A673 (cell line): ENCODE data around the gene ROR1. TPM values are rescaled to one million over a fixed set of nuclear protein-coding genes. Genes with fewer than 3 reads are reported as not detected.

Source experiments
- BruUV-seq: library from RNA; stranded (reverse); fragments of 400-500 nt; replicated peaks from 2 replicates; lab custom pipeline; 2021; lab: Mats Ljungman, UMichigan
- CTCF ChIA-PET: fragments of 300-600 bp; sonication (Branson Sonifier 250); formaldehyde crosslinking; loops from one replicate; lab custom pipeline; 2022; ENCODE audit warnings: antibody characterized with exemption; lab: Charles Lee
- POLR2A ChIA-PET: fragments of 300-600 bp; sonication (Branson Sonifier 250); formaldehyde crosslinking; loops from one replicate; lab custom pipeline; 2022; ENCODE audit warnings: antibody characterized with exemption; ENCODE audit not compliant: low non-redundant PET; lab: Charles Lee
- DNase-seq: peaks from one replicate; pipeline ENCODE4 v3.0.0-alpha.2; 2015; ENCODE audit warnings: low spot score
- H3K27ac ChIP-seq: fragments of 200-600 bp; sonication (generic); 2 replicates; pipeline ENCODE4 v1.5.1; 2016; ENCODE audit warnings: mixed run types, low read depth, mild to moderate bottlenecking, mixed read lengths, antibody characterized with exemption, low read length; ENCODE audit not compliant: poor library complexity, severe bottlenecking
- H3K27me3 ChIP-seq: fragments of 200-600 bp; sonication (generic); replicated peaks from 2 replicates; pipeline ENCODE4 v1.6.1; 2017; ENCODE audit warnings: mixed run types, low read depth, mild to moderate bottlenecking, mixed read lengths, antibody characterized with exemption, low read length; ENCODE audit not compliant: insufficient read depth, poor library complexity
- H3K36me3 ChIP-seq: fragments of 200-600 bp; sonication (generic); 2 replicates; pipeline ENCODE4 v1.6.1; 2016; ENCODE audit warnings: mixed run types, mild to moderate bottlenecking, mixed read lengths, antibody characterized with exemption, low read length; ENCODE audit not compliant: insufficient read depth, poor library complexity, severe bottlenecking
- H3K4me1 ChIP-seq: fragments of 200-600 bp; sonication (generic); 2 replicates; pipeline ENCODE4 v1.6.1; 2017; ENCODE audit warnings: mixed run types, mild to moderate bottlenecking, mixed read lengths, antibody characterized with exemption, low read length; ENCODE audit not compliant: insufficient read depth, poor library complexity, severe bottlenecking
- H3K4me3 ChIP-seq: fragments of 200-600 bp; sonication (generic); 2 replicates; pipeline ENCODE4 v1.5.1; 2016; ENCODE audit warnings: low read depth, mixed run types, mild to moderate bottlenecking, mixed read lengths, low read length; ENCODE audit not compliant: poor library complexity, severe bottlenecking
- H3K9me3 ChIP-seq: fragments of 200-600 bp; sonication (generic); 2 replicates; pipeline ENCODE4 v1.6.1; 2016; ENCODE audit warnings: mixed run types, low read depth, mild to moderate bottlenecking, mixed read lengths, antibody characterized with exemption, low read length; ENCODE audit not compliant: poor library complexity, severe bottlenecking
- CTCF ChIP-seq: fragments of 300-800, 200-600 bp; sonication (generic); conservative IDR thresholded peaks from 2 replicates; pipeline ENCODE4 v1.5.1; 2017; ENCODE audit warnings: low read depth, mild to moderate bottlenecking, antibody characterized with exemption, low read length, moderate library complexity, mixed read lengths
- EZH2 ChIP-seq: fragments of 200-600 bp; sonication (generic); IDR thresholded peaks from 2 replicates; pipeline ENCODE4 v1.6.1; 2017; ENCODE audit warnings: borderline replicate concordance, low read depth, mild to moderate bottlenecking, mixed read lengths, antibody characterized with exemption, low read length; ENCODE audit not compliant: poor library complexity, severe bottlenecking
- intact Hi-C: fragments of 100-400 bp; cut with micrococcal nuclease; formaldehyde crosslinking; loops from one replicate; pipeline ENCODE4 v1.10.0; 2022; ENCODE audit not compliant: unreplicated experiment
- total RNA-seq: library from RNA; stranded (reverse); gene quantifications from 2 replicates; pipeline ENCODE4 v1.2.3, GENCODE V29; 2021

ROR1 gene
- total RNA-seq, 1 experiment from 2014 or later = 7.4 TPM

DNA sequence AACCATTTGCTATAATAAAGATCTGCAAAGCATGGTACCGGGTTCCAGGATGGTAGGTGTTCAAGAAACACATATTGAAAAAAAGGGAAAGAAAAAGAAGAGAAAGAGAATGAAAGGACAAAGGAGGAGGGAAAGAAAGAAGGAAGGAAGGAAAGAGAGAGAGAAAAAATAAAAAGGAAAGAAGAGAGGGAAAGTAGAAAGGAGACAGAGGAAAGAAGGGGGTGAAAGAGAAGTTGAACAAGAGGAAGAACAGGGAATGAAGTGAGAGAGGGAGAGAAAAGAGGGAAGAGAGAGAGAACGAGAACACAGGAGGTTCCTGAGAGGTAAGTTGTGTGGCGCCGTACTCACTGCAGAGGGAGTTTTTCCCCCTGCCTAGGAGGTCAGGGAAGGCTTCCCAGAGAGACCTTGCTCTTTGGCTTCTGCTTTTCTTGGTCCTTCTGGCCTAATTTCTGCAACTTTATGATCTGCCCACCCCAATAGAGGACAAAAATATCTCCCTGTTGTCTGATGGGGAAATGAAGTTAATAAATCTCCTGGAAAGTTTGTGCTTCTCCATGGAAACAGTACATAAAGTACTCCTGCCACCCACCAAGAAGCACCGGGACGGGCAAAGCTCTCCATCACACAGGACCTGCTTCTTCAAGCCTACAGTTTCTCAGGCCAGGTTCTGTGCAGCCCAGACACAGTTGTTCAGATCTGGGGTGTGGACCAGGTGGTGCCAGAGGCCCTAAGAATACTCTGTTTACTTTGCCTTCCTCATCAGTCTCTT is 124.8 kb downstream of the ROR1 start:
- H3K4me1 ChIP-seq = peaks cover 3% of the 10 kb centered on the region
- POLR2A ChIA-PET = no interaction called here
- no peak for TF ChIP-seq CTCF
- TF ChIP-seq EZH2 = no peak
- no peak for DNase-seq
- CTCF ChIA-PET = no interaction called here
- no peaks in the 10 kb centered on the region for H3K9me3 ChIP-seq
- BruUV-seq = no TSS peak
- H3K4me3 ChIP-seq = no peak overlapping the region
- no peaks in the 10 kb centered on the region for H3K36me3 ChIP-seq
- H3K27me3 ChIP-seq = no peaks in the 10 kb centered on the region
- intact Hi-C loops = no loop called here
- no peak overlapping the region for H3K27ac ChIP-seq

- BruUV-seq = no TSS peak
- POLR2A ChIA-PET = no interaction called here
Observed at GRCh38 chr1:63901094-63901493, 127.3 kb downstream of the ROR1 start.

DNA sequence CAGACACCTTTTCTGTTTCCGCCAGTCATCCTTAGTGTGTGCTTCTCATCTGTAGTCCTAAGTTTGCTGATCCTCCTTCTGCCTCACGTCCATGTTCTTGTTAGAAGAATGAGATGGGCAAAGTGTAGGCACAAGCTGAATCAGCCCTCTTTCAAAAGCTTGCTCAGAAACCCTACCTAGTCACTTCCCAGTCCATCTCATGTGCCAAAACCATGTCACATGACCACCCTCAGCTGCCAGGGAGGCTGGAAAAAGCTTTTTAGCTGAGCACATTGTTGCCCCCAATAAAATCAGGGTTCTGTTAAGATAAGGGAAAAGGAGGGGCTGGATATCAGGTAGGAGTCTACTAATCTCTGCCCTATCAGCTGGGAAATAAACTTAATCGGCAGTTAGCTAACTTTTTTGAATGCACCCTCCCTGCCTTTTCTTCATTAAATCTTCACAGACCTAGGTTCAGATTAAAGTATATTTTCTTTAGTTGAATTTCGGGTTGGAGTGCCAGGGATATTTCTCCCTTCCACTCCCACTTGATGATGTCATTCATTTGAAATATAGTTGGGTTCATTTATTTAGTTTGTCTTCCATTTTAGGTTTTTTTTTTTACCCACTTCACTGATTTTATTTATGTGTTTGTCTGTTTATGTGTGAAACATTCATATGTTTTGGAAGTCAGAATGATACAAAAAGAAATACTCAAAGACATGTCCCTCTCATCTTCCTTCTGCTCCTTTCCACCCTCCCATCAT is 129.2 kb downstream of the ROR1 start:
- Histone ChIP-seq H3K9me3 (no peaks in the 10 kb centered on the region), H3K4me3 (no peak overlapping the region), H3K4me1 (peaks cover 26% of the 10 kb centered on the region), H3K27ac (no peak overlapping the region), H3K27me3 (no peaks in the 10 kb centered on the region), H3K36me3 (no peaks in the 10 kb centered on the region)
- TF ChIP-seq CTCF (no peak), EZH2 (no peak)
- DNase-seq = no peak
- intact Hi-C loops = no loop called here
- POLR2A ChIA-PET = no interaction called here
- CTCF ChIA-PET = no interaction called here
- no TSS peak for BruUV-seq

More at GRCh38 chr1:63901094-63901493, 127.3 kb downstream of the ROR1 start:
- H3K4me3 ChIP-seq = no peak overlapping the region
- peaks cover 12% of the 10 kb centered on the region for H3K4me1 ChIP-seq
- intact Hi-C loops = no loop called here
- TF ChIP-seq EZH2 (no peak), CTCF (no peak)
- CTCF ChIA-PET = no interaction called here
- no peak overlapping the region for H3K27ac ChIP-seq
- H3K36me3 ChIP-seq = no peaks in the 10 kb centered on the region
- DNase-seq = no peak
- no peaks in the 10 kb centered on the region for H3K27me3 ChIP-seq
- no peaks in the 10 kb centered on the region for H3K9me3 ChIP-seq
